Neuronal stem cell (in vitro differentiated cells): Measurements from ENCODE around the gene LNX1.

Experiments
- DNase-seq: peaks from one replicate; pipeline ENCODE4 v3.0.0-alpha.2; 2013; ENCODE audit warnings: low spot score
- H2AFZ ChIP-seq: one replicate; pipeline ENCODE4 v1.6.1; 2013; ENCODE audit warnings: mild to moderate bottlenecking, low read length, inconsistent platforms
- H2AK5ac ChIP-seq: 2 replicates; pipeline ENCODE4 v1.6.1; 2013; ENCODE audit warnings: low read depth, mild to moderate bottlenecking, inconsistent platforms, low read length, moderate library complexity, mixed read lengths
- H2BK120ac ChIP-seq: 2 replicates; pipeline ENCODE4 v1.6.1; 2013; ENCODE audit warnings: low read depth, mild to moderate bottlenecking, inconsistent platforms, low read length, moderate library complexity, mixed read lengths
- H2BK12ac ChIP-seq: one replicate; pipeline ENCODE4 v1.6.1; 2013; ENCODE audit warnings: low read length, inconsistent platforms
- H2BK15ac ChIP-seq: 2 replicates; pipeline ENCODE4 v1.6.1; 2013; ENCODE audit warnings: mild to moderate bottlenecking, low read length, inconsistent platforms, mixed read lengths
- H2BK5ac ChIP-seq: one replicate; pipeline ENCODE4 v1.6.1; 2013; ENCODE audit warnings: inconsistent platforms, mild to moderate bottlenecking, low read length, moderate library complexity
- H3K14ac ChIP-seq: one replicate; pipeline ENCODE4 v1.6.1; 2013; ENCODE audit warnings: low read length, inconsistent platforms
- H3K18ac ChIP-seq: 2 replicates; pipeline ENCODE4 v1.6.1; 2013; ENCODE audit warnings: low read length, inconsistent platforms
- H3K23ac ChIP-seq: 2 replicates; pipeline ENCODE4 v1.6.1; 2013; ENCODE audit warnings: low read depth, mild to moderate bottlenecking, mixed read lengths, low read length, inconsistent platforms; ENCODE audit not compliant: poor library complexity
- H3K27ac ChIP-seq: replicated peaks from 3 replicates; pipeline ENCODE4 v1.5.1; 2013; ENCODE audit warnings: low read length, inconsistent platforms
- H3K27me3 ChIP-seq, 3 experiments: 2 replicates each; pipeline ENCODE4 v1.6.1; 2013; ENCODE audit warnings: low read length in 3 of 3, mild to moderate bottlenecking in 2 of 3, inconsistent platforms in 1 of 3, low read depth in 1 of 3, mixed read lengths in 1 of 3, moderate library complexity in 1 of 3; ENCODE audit not compliant: control insufficient read depth in 3 of 3, insufficient read depth in 3 of 3
- H3K36me3 ChIP-seq, 2 donors: replicated peaks in 1 of 2; 2 replicates each; pipeline ENCODE4 v1.6.1; 2013; ENCODE audit warnings: low read length in 2 of 2; ENCODE audit not compliant: control insufficient read depth in 2 of 2, insufficient read depth in 2 of 2
- H3K4ac ChIP-seq: 2 replicates; pipeline ENCODE4 v1.6.1; 2013; ENCODE audit warnings: inconsistent platforms, mild to moderate bottlenecking, low read length, moderate library complexity
- H3K4me1 ChIP-seq, 2 donors: 1 replicate in 1 of 2; 2 replicates in 1 of 2; pipeline ENCODE4 v1.6.1; 2013; ENCODE audit warnings: low read length in 2 of 2, low read depth in 1 of 2; ENCODE audit not compliant: control insufficient read depth in 2 of 2, insufficient read depth in 1 of 2
- H3K4me2 ChIP-seq: one replicate; pipeline ENCODE4 v1.6.1; 2013; ENCODE audit warnings: mild to moderate bottlenecking, low read length, inconsistent platforms; ENCODE audit not compliant: insufficient read depth, poor library complexity, severe bottlenecking
- H3K4me3 ChIP-seq, 2 donors: 2 replicates each; pipeline ENCODE4 v1.5.1; 2013; ENCODE audit warnings: low read length in 2 of 2, mild to moderate bottlenecking in 2 of 2, inconsistent platforms in 1 of 2, moderate library complexity in 1 of 2
- H3K79me1 ChIP-seq: one replicate; pipeline ENCODE4 v1.6.1; 2013; ENCODE audit warnings: low read depth, mild to moderate bottlenecking, inconsistent platforms, low read length, moderate library complexity
- H3K9ac ChIP-seq: one replicate; pipeline ENCODE4 v1.6.1; 2013; ENCODE audit warnings: mild to moderate bottlenecking, low read depth, low read length, inconsistent platforms; ENCODE audit not compliant: poor library complexity
- H3K9me3 ChIP-seq, 2 donors: replicated peaks in 1 of 2; 2 replicates each; pipeline versions ENCODE3 to v1.6.1; 2013; ENCODE audit warnings: low read length in 2 of 2, mild to moderate bottlenecking in 2 of 2, inconsistent platforms in 1 of 2, low read depth in 1 of 2, mixed read lengths in 1 of 2, moderate library complexity in 1 of 2; ENCODE audit not compliant: control insufficient read depth in 2 of 2, insufficient read depth in 1 of 2
- H4K8ac ChIP-seq: one replicate; pipeline ENCODE4 v1.6.1; 2013; ENCODE audit warnings: low read depth, mild to moderate bottlenecking, inconsistent platforms, low read length, moderate library complexity
- H4K91ac ChIP-seq: one replicate; pipeline ENCODE4 v1.6.1; 2013; ENCODE audit warnings: low read length, low read depth, mild to moderate bottlenecking, inconsistent platforms; ENCODE audit not compliant: poor library complexity
- WGBS, 2 donors: extraction: QIAGEN DNeasy Blood & Tissue Kit; methylation state at CpG; one replicate each; pipeline ENCODE4 v1.1.7; 2013; ENCODE audit warnings: missing lambda C conversion rate in 2 of 2, mixed read lengths in 1 of 2; ENCODE audit not compliant: insufficient read length in 2 of 2, insufficient replicate concordance in 1 of 2; ENCODE audit errors: extremely low coverage in 2 of 2; 5-methylcytosine and 5-hydroxymethylcytosine counted together

Gene LNX1

GRCh38 chr4:53515076-53515475 is 76.2 kb downstream of the LNX1 start:
- DNase-seq = no peak
- H3K4me3 ChIP-seq = no peak overlapping the region
- H3K9ac ChIP-seq = no peak overlapping the region
- H3K27ac ChIP-seq = no peak overlapping the region
- H3K79me1 ChIP-seq = no peaks in the 10 kb centered on the region
- H3K27me3 ChIP-seq = no peaks in the 10 kb centered on the region
- no peak overlapping the region for H2BK120ac ChIP-seq
- H3K4me2 ChIP-seq = no peak overlapping the region
- H2AFZ ChIP-seq = no peak overlapping the region
- no peak overlapping the region for H2AK5ac ChIP-seq
- H2BK5ac ChIP-seq = no peak overlapping the region
- H3K14ac ChIP-seq = no peak overlapping the region
- H2BK15ac ChIP-seq = no peak overlapping the region
- peaks cover 0 to 6% of the 10 kb centered on the region in 2 donors for H3K4me1 ChIP-seq
- no CpG with 5 or more reads among the region's 4 CpGs for WGBS, 2 donors
- H4K91ac ChIP-seq = no peak overlapping the region
- no peak overlapping the region for H3K4ac ChIP-seq
- no peak overlapping the region for H4K8ac ChIP-seq
- H3K18ac ChIP-seq = peak overlapping the region; percentile 39
- H3K36me3 ChIP-seq = no peaks in the 10 kb centered on the region
- no peaks in the 10 kb centered on the region for H3K9me3 ChIP-seq
- no peak overlapping the region for H2BK12ac ChIP-seq
- H3K23ac ChIP-seq = no peak overlapping the region

DNA sequence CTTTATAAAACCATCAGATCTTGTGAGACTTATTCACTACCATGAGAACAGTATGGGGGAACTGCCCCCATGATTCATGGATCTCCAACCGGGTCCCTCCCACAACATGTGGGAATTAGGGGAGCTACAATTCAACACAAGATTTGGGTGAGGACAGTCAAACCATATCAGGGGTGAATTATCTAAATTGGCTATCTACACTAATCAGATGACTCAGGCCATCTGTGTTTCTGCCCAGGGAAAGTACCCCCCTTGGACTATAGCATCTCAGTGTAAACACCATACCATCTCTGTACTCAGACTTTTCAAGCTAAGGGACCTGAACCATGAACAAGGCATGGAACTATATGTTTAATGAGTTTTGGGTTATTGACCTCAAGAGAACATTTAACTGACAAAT is 76.8 kb downstream of the LNX1 start:
- Histone ChIP-seq H2BK12ac (no peak overlapping the region), H4K8ac (no peak overlapping the region), H3K27me3 (no peaks in the 10 kb centered on the region), H3K4me3 (no peak overlapping the region), H2AK5ac (no peak overlapping the region), H3K4me2 (no peak overlapping the region), H2BK5ac (no peak overlapping the region), H3K14ac (no peak overlapping the region), H3K79me1 (no peaks in the 10 kb centered on the region), H3K23ac (no peak overlapping the region), H3K9me3 (no peaks in the 10 kb centered on the region), H2BK15ac (no peak overlapping the region), H3K4me1 (peaks cover 0 to 1% of the 10 kb centered on the region in 2 donors), H3K9ac (no peak overlapping the region), H3K4ac (no peak overlapping the region), H3K36me3 (no peaks in the 10 kb centered on the region), H2BK120ac (no peak overlapping the region), H4K91ac (no peak overlapping the region), H2AFZ (no peak overlapping the region), H3K18ac (no peak overlapping the region), H3K27ac (no peak overlapping the region)
- no peak for DNase-seq
- WGBS, 2 donors = no CpG with 5 or more reads among the region's 1 CpG

- Histone ChIP-seq H3K4me3 (no peak overlapping the region), H3K27ac (no peak overlapping the region), H2BK120ac (no peak overlapping the region), H2BK12ac (no peak overlapping the region), H2BK15ac (no peak overlapping the region), H3K4me1 (peaks cover 0 to 1% of the 10 kb centered on the region in 2 donors), H4K91ac (no peak overlapping the region), H3K27me3 (no peaks in the 10 kb centered on the region), H3K79me1 (no peaks in the 10 kb centered on the region), H3K4me2 (no peak overlapping the region), H3K9ac (no peak overlapping the region), H4K8ac (no peak overlapping the region), H3K4ac (no peak overlapping the region), H2AK5ac (no peak overlapping the region), H3K14ac (no peak overlapping the region), H3K36me3 (no peaks in the 10 kb centered on the region), H2AFZ (no peak overlapping the region), H2BK5ac (no peak overlapping the region), H3K18ac (no peak overlapping the region), H3K23ac (no peak overlapping the region), H3K9me3 (no peaks in the 10 kb centered on the region)
- DNase-seq = no peak
- no CpG with 5 or more reads among the region's 3 CpGs for WGBS, 2 donors
Observed at GRCh38 chr4:53512608-53513007, 78.7 kb downstream of the LNX1 start.

- WGBS, 2 donors = no CpG with 5 or more reads among the region's 3 CpGs
- Histone ChIP-seq H3K27ac (no peak overlapping the region), H3K36me3 (no peaks in the 10 kb centered on the region), H3K9me3 (no peaks in the 10 kb centered on the region), H3K9ac (no peak overlapping the region), H3K79me1 (no peaks in the 10 kb centered on the region), H3K4ac (no peak overlapping the region), H3K23ac (no peak overlapping the region), H2BK15ac (no peak overlapping the region), H4K91ac (no peak overlapping the region), H2BK5ac (no peak overlapping the region), H2BK120ac (no peak overlapping the region), H3K4me2 (no peak overlapping the region), H3K4me3 (no peak overlapping the region), H2AFZ (no peak overlapping the region), H2AK5ac (no peak overlapping the region), H4K8ac (no peak overlapping the region), H3K4me1 (no peaks in the 10 kb centered on the region), H3K14ac (no peak overlapping the region), H3K27me3 (no peaks in the 10 kb centered on the region), H2BK12ac (no peak overlapping the region), H3K18ac (no peak overlapping the region)
- DNase-seq = no peak
Observed at GRCh38 chr4:53511014-53511413, 80.3 kb downstream of the LNX1 start.
